Measurements from ENCODE around the gene CHRM1.

GRCh38 chr11:62911137-62912130, 9.7 kb downstream of the CHRM1 start:
- TF ChIP-seq CTCF (IDR thresholded peaks at IDR 0.05 in 2 of 3, conservative IDR thresholded peaks at IDR 0.05 in 1 of 3; ENCODE audit: borderline replicate concordance in 1 of 3, insufficient read depth in 1 of 3, low read depth in 2 of 3, low read length in 2 of 3) (no peak), SIN3A (IDR thresholded peaks at IDR 0.05; ENCODE audit: low read depth) (no peak)
